Mucosa of descending colon (tissue), 3 donors: ENCODE measurements around the gene ATP5F1E. TPM values are rescaled to one million over a fixed set of nuclear protein-coding genes. Genes with fewer than 3 reads are reported as not detected.

Source experiments
- ATAC-seq: fragments of 200-7000 bp; cut with Tn5 transposase; one replicate; pipeline ENCODE4 v1.9.1; 2020; ENCODE audit warnings: mild to moderate bottlenecking, moderate library complexity
- DNase-seq, 3 donors: peaks; one replicate each; pipeline ENCODE4 v3.0.0-alpha.2; 2020
- H3K36me3 ChIP-seq: fragments of 200-600 bp; one replicate; pipeline ENCODE4 v1.8.0; 2021; ENCODE audit warnings: low read depth, mild to moderate bottlenecking
- H3K4me1 ChIP-seq: fragments of 200-600 bp; one replicate; pipeline ENCODE4 v1.8.0; 2021; ENCODE audit warnings: low read depth, mild to moderate bottlenecking
- H3K4me3 ChIP-seq: fragments of 200-600 bp; one replicate; pipeline ENCODE4 v1.8.0; 2021; ENCODE audit warnings: mild to moderate bottlenecking
- H3K9me3 ChIP-seq: fragments of 200-600 bp; one replicate; pipeline ENCODE4 v1.8.0; 2021; ENCODE audit warnings: mild to moderate bottlenecking
- CTCF ChIP-seq: fragments of 200-600 bp; IDR thresholded peaks from one replicate; pipeline ENCODE4 v1.8.0; 2022; ENCODE audit warnings: antibody characterized with exemption, mild to moderate bottlenecking
- intact Hi-C, 2 donors: fragments of 100-400 bp; cut with DNase I in 1 of 2; cut with micrococcal nuclease in 1 of 2; formaldehyde crosslinking; loops; one replicate each; pipeline versions ENCODE4 v1.11.0 to v1.11.1; 2022; cut with DNase I, micrococcal nuclease
- total RNA-seq, 3 donors: library from RNA; stranded (reverse); fragmentation: NEBNext Ultra II Directional in 2 of 3; extraction: Animal tissue kit (Norgen Biotek cat#: 25700) in 2 of 3; gene quantifications; one replicate each; pipeline versions ENCODE4 v1.2.1 to v1.2.4, GENCODE V29; 2021 to 2023
- donor health status: DM: no; HTN: no; CAD: no; lungs with moderate emphysema.
- donor health status: DM: no; HTN: no; CAD: no.
- donor health status: DM: no; HTN: yes; CAD: no.

The ATP5F1E gene
- total RNA-seq, 3 donors from 2014 or later = 65.4 to 76.1 (median 71.3) TPM

GRCh38 chr20:59006167-59006863 lies 25.8 kb downstream of the ATP5F1E start:
- no peak for TF ChIP-seq CTCF
- peaks cover under 1% of the 10 kb centered on the region for H3K36me3 ChIP-seq
- peak; percentile 45 to 77 (median 75) for DNase-seq
- H3K9me3 ChIP-seq = no peaks in the 10 kb centered on the region
- intact Hi-C loops = no loop called here
- H3K4me1 ChIP-seq = peaks cover 32% of the 10 kb centered on the region
- peak; percentile 35 for ATAC-seq
- H3K4me3 ChIP-seq = peak overlapping the region; percentile 59

- ATAC-seq (no peak), DNase-seq (no peak)
- peaks cover 32% of the 10 kb centered on the region for H3K4me1 ChIP-seq
- H3K36me3 ChIP-seq = peaks cover 4% of the 10 kb centered on the region
- no peak for TF ChIP-seq CTCF
- intact Hi-C loops = no loop called here
- peak overlapping the region; percentile 59 for H3K4me3 ChIP-seq
- H3K9me3 ChIP-seq = no peaks in the 10 kb centered on the region
These were observed 26.5 kb downstream of the ATP5F1E start for GRCh38 chr20:59005523-59006166.

GRCh38 chr20:59004763-59005522 lies 27.2 kb downstream of the ATP5F1E start:
- TF ChIP-seq CTCF = no peak
- H3K4me3 ChIP-seq = no peak overlapping the region
- peak; percentile 77 to 91 (median 83) for DNase-seq
- ATAC-seq = peak; percentile 73
- peaks cover 4% of the 10 kb centered on the region for H3K36me3 ChIP-seq
- H3K9me3 ChIP-seq = no peaks in the 10 kb centered on the region
- H3K4me1 ChIP-seq = peaks cover 32% of the 10 kb centered on the region
- intact Hi-C loops = no loop called here

GRCh38 chr20:59004493-59004762 lies 27.7 kb downstream of the ATP5F1E start:
- H3K4me1 ChIP-seq = peaks cover 32% of the 10 kb centered on the region
- no peak overlapping the region for H3K4me3 ChIP-seq
- H3K36me3 ChIP-seq = peaks cover 4% of the 10 kb centered on the region
- H3K9me3 ChIP-seq = no peaks in the 10 kb centered on the region
- ATAC-seq = no peak
- intact Hi-C loops = no loop called here
- no peak for TF ChIP-seq CTCF
- DNase-seq = peak; percentile 62 to 88 (median 71)

- no peak for ATAC-seq
- TF ChIP-seq CTCF = no peak
- peaks cover 32% of the 10 kb centered on the region for H3K4me1 ChIP-seq
- H3K36me3 ChIP-seq = peaks cover 4% of the 10 kb centered on the region
- no peak for DNase-seq
- H3K4me3 ChIP-seq = no peak overlapping the region
- intact Hi-C loops = no loop called here
- H3K9me3 ChIP-seq = no peaks in the 10 kb centered on the region
These were observed 28.2 kb downstream of the ATP5F1E start for GRCh38 chr20:59003836-59004492.
